C4-2B (cell line): ENCODE measurements around the gene PARD3.

Experiments
- CTCF ChIP-seq: fragments of 450-650 bp; conservative IDR thresholded peaks from 2 replicates; pipeline ENCODE4 v1.5.1; 2017; ENCODE audit warnings: mild to moderate bottlenecking
- ZFX ChIP-seq: fragments of 450-650 bp; IDR thresholded peaks from 2 replicates; pipeline ENCODE4 v1.6.1; 2017

DNA sequence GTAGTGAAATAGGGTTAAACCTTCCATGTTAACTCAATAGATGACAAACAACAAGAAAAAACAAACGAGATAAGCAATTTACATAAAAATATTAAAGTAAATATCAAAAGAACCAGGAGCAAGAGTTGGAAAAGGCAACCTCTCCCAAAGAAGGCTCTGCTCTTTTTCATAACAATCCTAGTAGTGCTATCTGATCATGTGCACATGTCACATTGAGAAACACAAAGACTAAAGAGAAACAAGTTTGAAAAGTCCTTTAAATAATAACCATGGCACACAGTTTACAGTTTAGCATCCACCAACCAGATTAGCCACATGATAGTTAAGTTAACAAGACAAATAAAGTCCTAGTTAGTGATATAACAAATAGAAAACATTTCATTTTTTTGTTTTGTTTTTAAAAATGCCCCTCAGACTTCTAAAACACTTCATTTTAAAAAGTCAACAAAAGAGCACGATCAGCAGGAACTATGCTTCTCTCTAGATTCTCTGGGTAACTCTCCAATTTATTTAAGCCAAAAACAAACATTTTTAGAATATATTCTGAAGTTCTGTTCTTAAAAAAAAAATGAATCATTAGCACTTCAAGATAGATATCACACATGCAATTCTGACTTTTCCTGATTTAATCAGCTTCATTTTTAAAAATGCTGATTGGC, 110.4 kb downstream of the PARD3 start:
- TF ChIP-seq CTCF = no peak
- TF ChIP-seq ZFX = no peak
